GM21367 (cell line): Measurements from ENCODE around the gene RASA2.
"Not testable (repeated sequence)": the region's sequence is repeated elsewhere in the genome, so short reads cannot be mapped to it uniquely, and the experiment has no call there.

Source experiments
- ATAC-seq: cut with Tn5 transposase; IDR thresholded peaks from one replicate; pipeline ENCODE4 v1.9.1; 2021; ENCODE audit not compliant: unreplicated experiment

Gene RASA2

GRCh38 chr3:141561426-141562034, 74.7 kb downstream of the RASA2 start:
- ATAC-seq, result no peak

DNA sequence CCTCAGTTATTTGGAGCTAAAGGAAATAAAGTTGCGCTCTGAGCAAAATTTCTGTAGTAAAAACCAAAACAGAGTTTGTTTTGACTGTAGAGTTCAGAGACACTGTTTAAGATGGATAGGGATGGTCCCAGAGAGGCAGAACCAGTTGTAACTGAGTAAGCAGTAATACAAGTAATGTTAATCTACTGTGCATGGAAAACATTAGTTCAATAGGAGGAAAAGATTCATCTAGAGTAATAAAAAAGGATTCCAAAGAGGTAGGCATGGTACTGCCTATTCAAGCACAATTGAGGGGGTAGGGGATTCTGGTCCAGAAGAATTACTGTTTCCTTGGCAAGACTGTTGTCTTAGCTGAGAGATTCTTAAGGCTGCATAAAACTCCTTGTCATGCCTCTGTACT, 77.4 kb downstream of the RASA2 start:
- no peak for ATAC-seq

GRCh38 chr3:141570068-141570467, 83.2 kb downstream of the RASA2 start:
- no peak for ATAC-seq

DNA sequence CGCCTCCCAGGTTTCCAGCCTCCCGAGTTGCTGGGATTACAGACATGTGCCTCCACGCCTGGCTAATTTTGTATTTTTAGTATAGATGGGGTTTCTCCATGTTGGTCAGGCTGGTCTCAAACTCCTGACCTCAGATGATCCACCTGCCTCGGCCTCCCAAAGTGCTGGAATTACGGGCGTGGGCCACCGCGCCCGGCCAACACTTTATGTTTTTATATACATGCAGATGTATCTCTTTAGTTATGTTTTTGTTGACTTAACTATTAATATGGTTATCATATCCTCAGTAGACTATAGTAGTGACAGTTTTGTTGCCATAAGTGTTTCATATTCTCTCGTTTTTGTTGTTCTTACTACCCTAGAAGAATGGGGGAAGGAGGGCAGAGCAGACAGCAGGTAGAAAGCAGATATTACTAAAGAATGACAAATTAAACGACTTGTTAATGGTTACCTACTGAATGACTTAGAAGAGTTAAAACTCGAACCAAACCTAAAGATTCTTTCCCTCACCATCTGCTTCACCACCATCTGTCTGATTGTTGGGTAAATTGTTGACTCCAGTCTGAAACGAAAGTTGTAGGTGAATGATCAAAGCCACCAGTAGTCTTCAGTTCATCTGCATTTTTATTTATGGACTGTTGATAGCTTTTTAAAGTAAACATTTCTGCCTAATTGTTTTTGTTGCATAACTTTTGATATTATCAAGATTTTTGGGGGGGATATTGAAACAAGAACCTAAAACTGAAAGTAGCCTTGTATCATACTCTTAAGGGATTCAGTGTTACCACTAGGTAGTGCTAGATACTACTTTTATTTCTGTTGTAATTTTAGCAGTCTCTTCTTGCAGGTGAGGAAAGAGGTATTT, 89.3 kb downstream of the RASA2 start:
- ATAC-seq, result no peak

DNA sequence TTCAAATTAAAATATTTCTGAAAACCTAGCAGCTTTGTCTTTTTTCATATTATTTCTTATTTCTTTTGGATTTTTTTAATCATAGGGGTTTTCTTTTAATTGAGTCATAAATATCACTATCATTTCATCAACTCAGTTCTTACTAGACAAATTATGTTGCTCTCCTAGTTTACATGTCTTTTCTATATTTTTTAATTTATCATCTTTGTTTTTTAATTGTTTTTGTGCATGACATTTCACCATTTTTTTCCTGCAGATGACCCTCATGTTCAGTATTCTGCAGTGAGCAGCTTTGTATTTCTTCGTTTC, 89.9 kb downstream of the RASA2 start:
- no peak for ATAC-seq

DNA sequence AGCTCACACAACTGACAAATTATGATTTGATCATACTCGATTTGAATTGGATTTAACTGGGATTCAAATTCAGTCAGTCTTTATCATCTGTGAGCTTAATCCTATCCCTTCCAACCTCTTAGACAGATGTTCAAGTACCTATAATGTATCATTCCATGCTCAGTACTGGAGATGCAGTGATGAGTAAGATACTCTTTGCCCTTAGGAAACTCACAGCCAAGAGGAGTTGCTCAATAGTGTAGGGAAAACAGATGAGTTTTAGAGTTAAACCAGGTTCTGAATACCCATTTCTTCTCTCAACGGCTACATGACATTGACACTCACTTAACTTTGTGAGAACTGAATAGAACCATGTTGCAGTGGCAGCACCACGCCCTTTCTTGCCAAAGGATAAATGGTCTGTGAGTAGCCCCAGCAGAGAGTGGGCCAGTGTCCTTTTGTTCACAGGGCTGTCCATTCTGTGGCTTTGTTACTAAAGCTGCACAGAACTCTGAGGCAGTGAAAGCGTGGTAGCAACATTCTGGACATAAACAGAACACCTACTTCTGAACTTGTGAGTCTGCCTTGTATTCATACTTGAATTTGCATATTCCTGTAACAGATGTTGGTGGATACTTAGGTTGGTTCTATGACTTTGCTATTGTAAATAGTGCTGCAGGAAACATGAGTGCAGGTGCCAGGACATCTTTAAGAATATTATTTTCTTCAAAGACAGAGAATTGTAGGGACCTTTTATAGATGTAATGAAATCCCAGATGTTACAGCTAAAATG, 91.6 kb downstream of the RASA2 start:
- ATAC-seq, result no peak

DNA sequence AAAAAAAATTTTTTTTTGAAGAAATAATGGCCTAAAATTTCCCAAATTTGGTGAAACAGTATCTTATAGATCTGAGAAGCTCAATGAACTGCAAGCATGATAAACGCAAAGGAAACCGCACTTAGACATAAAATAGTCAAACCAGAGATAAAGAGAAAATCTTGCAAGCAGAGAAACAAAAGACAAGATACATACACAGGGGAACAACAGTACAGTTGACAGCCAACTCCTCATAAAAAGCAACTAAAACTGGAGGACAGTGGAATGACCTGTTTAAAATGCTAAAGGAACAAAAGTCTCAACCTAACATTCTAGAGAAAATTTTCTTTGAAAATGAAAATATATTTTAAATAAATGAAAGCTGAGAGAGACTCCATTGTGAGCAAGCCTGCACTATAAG, 107.5 kb downstream of the RASA2 start:
- ATAC-seq, result no peak

GRCh38 chr3:141597931-141598330, 111.1 kb downstream of the RASA2 start:
- no peak for ATAC-seq

DNA sequence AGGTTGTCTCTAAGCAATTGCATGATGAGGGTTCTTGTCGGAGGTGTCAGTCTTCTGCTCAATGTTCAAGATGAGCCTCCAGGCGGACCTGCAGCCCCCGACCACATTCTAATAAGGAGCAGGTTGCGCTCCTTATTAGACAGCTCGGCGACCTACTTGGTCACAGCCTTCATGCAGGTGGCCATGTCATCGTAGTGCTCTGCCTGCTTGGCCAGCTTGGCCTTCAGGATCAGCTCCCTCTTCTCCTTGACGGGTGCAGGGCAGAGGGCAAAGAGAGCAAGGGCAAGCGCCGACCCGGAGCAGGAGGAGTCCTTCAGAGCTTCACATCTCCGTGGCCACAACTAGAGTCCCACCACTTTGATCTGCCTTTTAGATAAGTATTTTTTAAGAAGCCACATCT, 113.5 kb downstream of the RASA2 start:
- ATAC-seq, result no peak

- no peak for ATAC-seq
Measured at GRCh38 chr3:141602706-141603105, 115.9 kb downstream of the RASA2 start.

DNA sequence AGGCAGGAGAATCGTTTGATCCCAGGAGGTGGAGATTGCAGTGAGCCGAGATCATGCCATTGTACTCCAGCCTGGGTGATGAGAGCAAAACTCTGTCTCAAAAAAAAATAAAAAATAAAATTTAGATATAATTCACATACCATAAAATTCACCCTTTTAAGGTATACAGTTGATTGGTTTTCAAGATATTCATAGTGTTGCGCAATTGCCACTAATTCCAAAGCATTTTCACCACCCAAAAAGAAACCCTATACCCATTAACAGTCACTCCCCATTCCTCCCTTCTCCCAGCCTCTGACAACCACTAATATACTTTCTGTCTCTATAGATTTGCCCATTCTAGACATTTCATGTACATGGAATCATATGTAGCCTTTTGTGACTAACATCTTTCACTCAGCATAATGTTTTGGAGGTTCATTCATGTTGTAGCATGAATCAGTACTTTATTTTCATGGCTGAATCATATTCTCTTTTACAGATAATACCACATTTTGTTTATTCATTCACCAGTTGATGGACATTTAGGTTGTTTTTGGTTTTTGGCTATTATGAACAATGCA, 116.7 kb downstream of the RASA2 start:
- ATAC-seq, result no peak

DNA sequence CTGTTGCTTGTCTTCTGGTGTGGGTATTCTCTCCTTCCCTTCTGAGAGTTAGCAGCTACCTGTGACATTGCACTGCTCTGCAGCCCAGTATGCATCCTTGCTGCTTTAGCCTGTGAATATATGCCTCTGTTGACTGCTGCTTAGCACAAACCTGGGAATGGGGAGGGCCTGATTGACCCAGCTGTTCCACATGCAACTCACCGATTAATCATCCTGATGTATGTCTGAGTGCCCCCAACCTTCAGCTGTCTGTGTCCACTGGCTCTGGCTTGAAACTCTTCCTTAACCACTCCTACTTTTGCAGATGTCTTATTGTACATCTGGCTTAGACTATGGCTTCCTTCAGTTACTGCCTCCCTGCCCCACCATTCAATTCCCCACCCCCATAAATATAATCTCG, 119.1 kb downstream of the RASA2 start:
- no peak for ATAC-seq

DNA sequence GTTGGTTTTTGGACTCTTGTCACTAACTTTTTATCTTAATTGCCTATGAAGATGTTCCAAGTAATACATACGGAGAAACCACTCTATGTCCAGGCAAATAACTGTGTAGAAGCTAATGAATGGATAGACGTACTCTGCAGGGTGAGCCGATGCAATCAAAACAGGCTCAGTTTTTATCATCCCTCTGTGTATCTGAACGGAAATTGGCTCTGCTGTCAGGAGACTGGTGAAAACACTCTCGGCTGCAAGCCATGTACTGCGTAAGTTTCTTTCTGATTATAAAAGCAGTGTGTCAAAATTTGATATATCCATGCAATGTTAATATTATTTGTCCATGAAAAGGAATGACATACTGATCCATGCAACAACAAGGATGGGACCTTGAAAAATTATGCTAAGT, 121.6 kb downstream of the RASA2 start:
- ATAC-seq, result no peak

GRCh38 chr3:141610939-141611338, 124.1 kb downstream of the RASA2 start:
- ATAC-seq, result no peak

GRCh38 chr3:141618103-141618910, 131.5 kb downstream of the RASA2 start:
- no peak for ATAC-seq

DNA sequence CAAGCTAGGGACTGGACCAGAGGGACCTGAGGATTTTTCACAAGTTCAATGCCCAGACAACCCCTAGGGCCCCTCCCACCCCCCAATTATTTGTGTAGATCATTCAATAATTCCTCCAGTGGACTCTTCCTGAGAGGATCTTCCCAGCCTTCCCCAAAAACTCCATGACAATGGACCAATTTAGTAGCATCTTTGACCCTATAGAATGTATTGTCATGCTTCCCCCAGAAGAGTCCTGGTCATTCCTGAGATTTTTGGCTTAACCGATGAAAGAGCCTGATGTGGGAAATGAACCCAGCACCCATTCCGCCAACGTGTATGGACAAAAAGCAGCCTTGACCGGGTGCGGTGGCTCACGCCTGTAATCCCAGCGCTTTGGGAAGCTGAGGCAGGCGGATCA, 132.1 kb downstream of the RASA2 start:
- ATAC-seq, result no peak

DNA sequence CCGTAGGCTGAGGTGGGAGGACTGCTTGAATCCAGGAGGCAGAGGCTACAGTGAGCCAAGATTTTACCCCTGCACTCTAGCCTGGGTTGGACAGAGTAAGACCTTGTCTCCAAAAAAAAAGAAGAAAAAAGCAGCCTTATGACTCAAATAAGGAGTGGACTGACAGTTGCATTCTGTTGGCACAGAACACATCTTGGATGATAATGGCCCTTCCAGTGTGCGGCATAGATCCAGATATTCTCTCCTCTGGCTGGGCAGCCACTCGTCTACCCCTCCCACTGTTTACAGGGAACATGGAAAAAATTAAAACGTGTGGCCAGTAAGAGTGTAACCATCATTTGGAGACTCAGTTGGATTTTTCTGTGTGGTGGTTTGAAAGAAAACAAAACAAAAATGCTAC, 132.6 kb downstream of the RASA2 start:
- ATAC-seq, result no peak

- no peak for ATAC-seq
Measured at GRCh38 chr3:141623691-141624090, 136.9 kb downstream of the RASA2 start.

DNA sequence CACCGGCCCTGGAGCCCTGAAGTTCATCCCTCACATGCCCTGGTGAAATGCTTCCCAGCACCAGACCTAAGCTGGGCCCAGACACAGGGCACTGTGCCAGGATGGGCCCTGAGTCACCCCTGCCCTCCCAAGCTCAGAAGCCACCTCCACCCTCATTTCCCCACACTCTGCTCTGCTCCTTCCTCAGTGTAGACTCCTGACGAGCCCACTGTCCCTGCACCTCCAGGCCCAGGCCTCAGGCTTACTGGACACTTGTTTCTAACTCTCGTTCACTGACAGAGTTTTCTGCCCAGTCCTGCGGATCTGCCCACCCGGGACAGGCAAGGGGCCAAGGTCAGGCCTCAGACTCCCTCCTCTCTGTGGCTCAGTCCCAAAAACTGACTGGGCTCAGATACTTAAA, 138.7 kb downstream of the RASA2 start:
- no peak for ATAC-seq

GRCh38 chr3:141628334-141628733, 141.5 kb downstream of the RASA2 start:
- ATAC-seq, result not testable (repeated sequence)

GRCh38 chr3:141628868-141629441, 142.1 kb downstream of the RASA2 start:
- not testable (repeated sequence) for ATAC-seq
